ENCODE data around the gene GJA3. TPM values are rescaled to one million over a fixed set of nuclear protein-coding genes. Genes with fewer than 3 reads are reported as not detected.

Gene GJA3
- total and polyA plus RNA-seq, 2 experiments from 2014 or later = 0.16 to 0.23 TPM

- no peaks in the 10 kb centered on the region for H3K9me3 ChIP-seq (ENCODE audit: low read depth)
- DNase-seq (ENCODE audit: low spot score) = no peak
- H2AFZ ChIP-seq = no peak overlapping the region
- H3K27me3 ChIP-seq = no peaks in the 10 kb centered on the region
- H4K20me1 ChIP-seq (ENCODE audit: insufficient read depth, poor library complexity, severe bottlenecking) = no peaks in the 10 kb centered on the region
- WGBS (ENCODE audit: low lambda C conversion rate, missing lambda C conversion rate) = 83% methylated on average over 16 of the region's 16 CpGs
- H3K27ac ChIP-seq = no peak overlapping the region
- TF ChIP-seq EZH2 (IDR thresholded peaks at IDR 0.05; ENCODE audit: borderline replicate concordance) (no peak), EZH2phosphoT487 (IDR thresholded peaks at IDR 0.05; ENCODE audit: low read depth, severe bottlenecking, unreplicated experiment) (no peak), CTCF (IDR thresholded peaks at IDR 0.05; ENCODE audit: poor library complexity) (no peak)
- no peaks in the 10 kb centered on the region for H3K9me2 ChIP-seq (replicated peaks; ENCODE audit: insufficient read depth)
- peaks cover 5% of the 10 kb centered on the region for H3K4me1 ChIP-seq (ENCODE audit: insufficient read depth)
- no peaks in the 10 kb centered on the region for H3K36me3 ChIP-seq (replicated peaks; ENCODE audit: insufficient read depth, low read depth)
- no peaks in the 10 kb centered on the region for H3K79me2 ChIP-seq
- H3K4me2 ChIP-seq = peak overlapping the region; percentile 99
- H3K4me3 ChIP-seq = no peak overlapping the region
Measured at GRCh38 chr13:20126541-20127261, 34.2 kb downstream of the GJA3 start.

GRCh38 chr13:20125783-20126165, 35.1 kb downstream of the GJA3 start:
- Histone ChIP-seq H3K4me3 (no peak overlapping the region), H3K9me3 (ENCODE audit: low read depth) (no peaks in the 10 kb centered on the region), H3K79me2 (no peaks in the 10 kb centered on the region), H3K4me2 (no peak overlapping the region), H3K36me3 (replicated peaks; ENCODE audit: insufficient read depth, low read depth) (no peaks in the 10 kb centered on the region), H3K9me2 (replicated peaks; ENCODE audit: insufficient read depth) (no peaks in the 10 kb centered on the region), H3K27ac (no peak overlapping the region), H4K20me1 (ENCODE audit: insufficient read depth, poor library complexity, severe bottlenecking) (no peaks in the 10 kb centered on the region), H3K27me3 (no peaks in the 10 kb centered on the region), H3K4me1 (ENCODE audit: insufficient read depth) (peaks cover 5% of the 10 kb centered on the region), H2AFZ (no peak overlapping the region)
- TF ChIP-seq CTCF (IDR thresholded peaks at IDR 0.05; ENCODE audit: poor library complexity) (no peak), EZH2phosphoT487 (IDR thresholded peaks at IDR 0.05; ENCODE audit: low read depth, severe bottlenecking, unreplicated experiment) (no peak), EZH2 (IDR thresholded peaks at IDR 0.05; ENCODE audit: borderline replicate concordance) (no peak)
- WGBS (ENCODE audit: low lambda C conversion rate, missing lambda C conversion rate) = 84% methylated on average over 4 of the region's 4 CpGs
- DNase-seq (ENCODE audit: low spot score) = no peak

- Histone ChIP-seq H3K9me3 (ENCODE audit: low read depth) (no peaks in the 10 kb centered on the region), H3K4me2 (no peak overlapping the region), H3K79me2 (no peaks in the 10 kb centered on the region), H3K4me3 (no peak overlapping the region), H3K27me3 (no peaks in the 10 kb centered on the region), H3K36me3 (replicated peaks; ENCODE audit: insufficient read depth, low read depth) (no peaks in the 10 kb centered on the region), H2AFZ (no peak overlapping the region), H3K9me2 (replicated peaks; ENCODE audit: insufficient read depth) (no peaks in the 10 kb centered on the region), H3K4me1 (ENCODE audit: insufficient read depth) (peaks cover 5% of the 10 kb centered on the region), H4K20me1 (ENCODE audit: insufficient read depth, poor library complexity, severe bottlenecking) (no peaks in the 10 kb centered on the region), H3K27ac (no peak overlapping the region)
- WGBS (ENCODE audit: low lambda C conversion rate, missing lambda C conversion rate) = 50% methylated on average over 4 of the region's 4 CpGs
- no peak for DNase-seq (ENCODE audit: low spot score)
- TF ChIP-seq EZH2phosphoT487 (IDR thresholded peaks at IDR 0.05; ENCODE audit: low read depth, severe bottlenecking, unreplicated experiment) (no peak), EZH2 (IDR thresholded peaks at IDR 0.05; ENCODE audit: borderline replicate concordance) (no peak), CTCF (IDR thresholded peaks at IDR 0.05; ENCODE audit: poor library complexity) (no peak)
Measured at GRCh38 chr13:20125129-20125782, 35.6 kb downstream of the GJA3 start.

Measured in hepatocyte (in vitro differentiated cells).